ENCODE data around the gene SNAP47. TPM values are rescaled to one million over a fixed set of nuclear protein-coding genes. Genes with fewer than 3 reads are reported as not detected.

SNAP47 gene
- total and polyA plus RNA-seq, 2 of the 4 experiments (the other 2 are of a cell fraction): 39.4 to 72.9 TPM

DNA sequence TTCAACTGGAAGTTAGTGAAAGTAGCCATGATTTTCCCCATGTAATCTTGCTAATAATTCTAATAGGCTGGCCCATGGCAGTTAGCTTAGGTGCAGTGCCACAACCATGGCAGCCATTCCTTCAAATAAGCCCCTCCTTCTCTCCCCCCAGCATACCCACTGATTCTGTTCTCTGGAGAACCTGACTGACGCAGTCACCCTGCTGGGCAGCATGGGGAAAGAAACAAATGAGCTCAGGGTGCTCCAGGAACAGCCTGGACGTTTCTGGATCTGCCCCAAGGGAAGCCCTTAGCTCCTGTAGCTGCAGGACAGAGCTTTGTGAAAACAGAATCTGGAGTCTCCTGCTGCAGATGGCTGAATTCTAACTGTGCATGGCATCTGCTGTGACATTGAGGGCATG, 22.5 kb downstream of the SNAP47 start:
- Histone ChIP-seq H3K9ac (ENCODE audit: low read depth, low read length) (no peak overlapping the region), H2BK20ac (ENCODE audit: low read depth, low read length) (no peak overlapping the region), H4K20me1 (ENCODE audit: insufficient read depth, low read length) (peaks cover 48% of the 10 kb centered on the region), H3K79me1 (ENCODE audit: low read depth in 1 of 2, low read length in 2 of 2) (peaks cover 31 to 91% of the 10 kb centered on the region in 2 experiments), H4K5ac (ENCODE audit: low read depth, low read length) (no peak overlapping the region), H3K23ac (ENCODE audit: low read depth, low read length) (no peak overlapping the region), H2BK15ac (ENCODE audit: low read depth, low read length) (no peak overlapping the region), H4K91ac (ENCODE audit: insufficient read depth, low read depth, low read length) (peak overlapping the region; percentile 3; the same call in 1 of the 2 replicates), H2BK5ac (ENCODE audit: low read depth, low read length, poor library complexity, severe bottlenecking) (no peak overlapping the region), H3K9me3 (ENCODE audit: control insufficient read depth, insufficient read depth, low read length) (no peaks in the 10 kb centered on the region), H3K4ac (ENCODE audit: low read depth, low read length) (no peak overlapping the region), H3K4me1 (ENCODE audit: control insufficient read depth, insufficient read depth, low read length) (peaks cover 36% of the 10 kb centered on the region), H3K27ac (ENCODE audit: insufficient read depth, low read length) (no peak overlapping the region; the same call in 1 of the 2 replicates), H4K8ac (ENCODE audit: low read depth in 2 of 2, low read length in 2 of 2) (no peak overlapping the region), H2AK5ac (ENCODE audit: low read depth, low read length) (peak overlapping the region; percentile 36; the same call in 1 of the 2 replicates), H3K14ac (replicated peaks; ENCODE audit: low read depth, low read length) (no peak overlapping the region), H3K36me3 (ENCODE audit: control insufficient read depth, insufficient read depth, low read length) (peaks cover 21% of the 10 kb centered on the region), H3K18ac (ENCODE audit: low read depth, low read length) (no peak overlapping the region), H2AK9ac (replicated peaks; ENCODE audit: low read depth, low read length, poor library complexity) (no peak overlapping the region), H3K9me1 (ENCODE audit: insufficient read depth, low read length) (peaks cover 34% of the 10 kb centered on the region), H3K27me3 (ENCODE audit: control insufficient read depth, insufficient read depth, low read length) (no peaks in the 10 kb centered on the region), H3K4me2 (ENCODE audit: low read depth, low read length) (no peak overlapping the region; the same call in 1 of the 2 replicates), H2BK120ac (ENCODE audit: low read depth, low read length) (no peak overlapping the region), H3K4me3 (ENCODE audit: insufficient read depth, low read depth, low read length) (no peak overlapping the region), H3K56ac (ENCODE audit: extremely low read depth, insufficient read depth, low read length) (no peak overlapping the region), H2AFZ (replicated peaks; ENCODE audit: low read length, poor library complexity) (no peak overlapping the region)
- ATAC-seq (ENCODE audit: low read depth) (no peak), DNase-seq (peak; percentile 37)
- CTCF ChIA-PET: interaction anchor here (0.6 to 1.8 kb wide), 2 partner anchors 196 to 1070 kb away, joined by 4 to 5 read pairs; no protein-coding TSS in a partner anchor
- TF ChIP-seq RCOR1 (IDR thresholded peaks at IDR 0.05; ENCODE audit: insufficient replicate concordance, low read length): no peak
- peak; percentile 37; the same call in 1 of the 2 replicates for TF ChIP-seq CEBPB (IDR thresholded peaks at IDR 0.05; ENCODE audit: low read depth, low read length)
- WGBS, 2 experiments (ENCODE audit: extremely low coverage in 2 of 2, insufficient read length in 1 of 2): 75% methylated on average over 2 of the region's 2 CpGs; no CpG with 5 or more reads in 1 of the 2 experiments
- POLR2A ChIA-PET (ENCODE audit: unreplicated experiment): no interaction called here
- dilution Hi-C loops (cut with HindIII; ENCODE audit: low sequenced_read_pairs, unreplicated experiment) (no loop called here), intact Hi-C loops (cut with micrococcal nuclease) (loop anchor here (2.0 kb wide), 2 partner anchors 23 to 277 kb away; partner anchors contain the start of genes JMJD4 and SNAP47), in situ Hi-C loops (cut with MboI; ENCODE audit: low sequenced_read_pairs) (no loop called here)
- BruUV-seq (replicated peaks): no TSS peak

Data from IMR-90 (cell line).